ACHN (cell line): Measurements from ENCODE around the gene CD8A.

Experiments used
- DNase-seq: peaks from one replicate; pipeline ENCODE4 v3.0.0-alpha.2; 2015
- in situ Hi-C: cut with HindIII; loops from 2 replicates; pipeline ENCODE4 v1.10.0; 2017; ENCODE audit warnings: low sequenced_read_pairs, low pct_ligation_motif_present, low pct_unique_long_range_greater_than_20kb

The CD8A gene

DNA sequence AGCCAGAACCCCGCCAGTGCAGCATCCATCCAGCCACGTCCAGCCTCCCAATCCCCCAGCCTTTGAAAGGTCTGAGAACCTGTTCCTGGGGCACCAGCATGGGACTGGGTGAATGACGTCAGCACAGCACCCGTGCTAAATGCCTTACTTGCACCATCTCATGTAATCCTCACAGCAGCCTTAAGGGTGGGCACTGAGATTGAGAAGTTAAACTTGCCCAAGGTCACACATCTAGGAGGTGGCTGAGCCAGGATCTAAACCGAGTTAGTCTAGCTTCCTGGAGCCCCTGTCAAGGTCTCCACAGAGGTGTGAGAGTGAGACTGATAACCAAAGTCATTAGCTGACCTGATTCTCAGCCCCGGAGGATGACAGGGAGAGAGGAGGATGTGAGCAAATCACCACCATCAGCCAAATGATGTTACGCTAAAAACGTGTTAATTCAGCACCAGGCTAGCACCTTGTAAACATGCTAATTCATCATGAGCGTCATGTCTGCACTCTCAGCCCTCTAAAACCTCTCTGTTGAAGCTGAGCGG is 4.6 kb downstream of the CD8A start:
- no peak for DNase-seq
- in situ Hi-C loops: no loop called here

DNA sequence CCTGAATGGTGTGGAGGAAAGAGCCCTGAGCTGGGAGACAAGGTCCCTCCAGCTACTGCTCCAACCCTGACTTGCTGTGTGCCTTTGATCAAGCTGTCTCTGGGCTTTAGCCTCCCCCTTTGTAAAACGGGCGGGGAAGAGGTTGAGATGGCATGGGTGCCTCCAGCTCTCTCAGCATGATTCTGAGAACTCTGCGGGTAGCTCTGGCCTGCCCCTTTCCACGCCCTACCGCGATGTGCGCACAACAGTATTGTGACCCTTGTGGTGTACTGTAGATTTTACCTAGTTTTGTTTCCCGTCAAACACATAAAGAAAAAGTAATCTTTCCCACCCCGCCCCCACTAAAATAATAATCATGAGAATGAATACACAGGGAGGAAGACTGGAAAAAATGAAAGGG is 5.3 kb downstream of the CD8A start:
- DNase-seq: no peak
- in situ Hi-C loops: no loop called here

DNA sequence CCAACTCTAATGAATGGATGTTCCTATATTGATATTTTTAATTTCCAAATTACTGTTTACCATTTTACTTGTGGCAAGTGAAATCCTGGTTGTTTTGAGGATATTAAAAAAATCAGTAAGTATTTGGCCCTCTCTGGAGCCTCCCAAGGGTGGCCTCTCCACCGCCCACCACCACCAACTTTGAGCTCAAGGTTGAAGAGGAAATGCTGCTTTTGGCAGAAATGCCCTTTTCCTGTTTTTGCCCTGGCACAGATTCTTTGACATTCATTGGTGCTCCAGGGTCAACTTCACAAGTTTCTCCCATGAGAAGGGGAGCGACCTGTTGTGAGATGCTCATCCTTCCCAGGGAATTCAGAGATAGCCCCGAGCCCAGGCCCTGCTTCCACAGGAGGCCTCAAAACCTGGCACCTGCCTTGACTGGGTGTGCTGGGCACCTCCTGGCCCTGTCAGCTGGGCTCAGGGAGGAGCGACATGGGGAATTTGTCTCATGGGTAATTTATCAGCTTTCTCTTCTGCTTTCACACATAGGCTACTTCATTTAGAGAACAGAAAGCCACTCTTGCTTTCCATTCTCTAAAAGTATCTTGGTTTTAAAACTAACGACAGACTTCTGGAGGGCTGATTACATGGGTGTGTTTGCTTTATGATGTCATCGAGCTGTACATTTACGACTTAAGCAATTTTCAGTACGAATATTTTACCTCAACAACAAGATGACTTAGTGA is 6.9 kb downstream of the CD8A start:
- no peak for DNase-seq
- in situ Hi-C loops: no loop called here

DNA sequence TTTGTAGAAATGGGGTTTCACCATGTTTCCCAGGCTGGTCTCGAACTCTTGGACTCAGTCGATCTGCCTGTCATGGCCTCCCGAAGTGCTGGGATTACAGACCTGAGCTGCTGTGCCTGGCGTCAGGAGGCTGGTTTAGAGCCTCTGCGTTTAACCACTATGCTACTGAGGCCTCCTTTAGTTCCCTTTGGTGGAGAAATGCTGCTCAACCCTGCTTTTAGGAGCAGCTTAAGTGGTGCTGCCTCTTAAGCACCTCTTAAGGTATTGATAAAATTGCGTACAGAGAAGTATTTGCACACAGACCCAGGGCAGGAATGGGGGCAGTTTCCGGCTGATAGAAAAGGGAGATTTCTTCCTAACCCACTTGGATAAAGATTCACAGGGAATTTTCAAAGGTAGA is 8.0 kb downstream of the CD8A start:
- in situ Hi-C loops: no loop called here
- no peak for DNase-seq

DNA sequence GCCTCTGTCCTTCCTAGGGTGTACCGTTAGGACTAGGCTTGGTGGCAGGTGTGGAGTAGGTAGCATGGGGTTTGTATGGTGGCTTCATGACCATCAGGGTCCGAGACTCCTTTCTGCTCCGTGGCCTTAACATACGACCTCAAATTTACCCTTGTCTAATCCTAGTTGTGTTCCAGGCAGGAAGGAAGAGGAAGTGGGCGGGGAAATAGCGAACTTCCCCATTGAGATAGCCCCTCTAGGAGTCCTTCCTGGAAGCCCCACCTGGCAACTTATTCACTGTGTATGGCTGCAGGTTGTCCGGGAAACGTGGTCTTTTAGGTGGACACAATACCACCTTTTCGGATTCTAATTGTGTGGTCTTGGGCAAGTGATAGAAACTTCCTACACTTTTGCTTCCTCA is 9.3 kb downstream of the CD8A start:
- in situ Hi-C loops: no loop called here
- no peak for DNase-seq

DNA sequence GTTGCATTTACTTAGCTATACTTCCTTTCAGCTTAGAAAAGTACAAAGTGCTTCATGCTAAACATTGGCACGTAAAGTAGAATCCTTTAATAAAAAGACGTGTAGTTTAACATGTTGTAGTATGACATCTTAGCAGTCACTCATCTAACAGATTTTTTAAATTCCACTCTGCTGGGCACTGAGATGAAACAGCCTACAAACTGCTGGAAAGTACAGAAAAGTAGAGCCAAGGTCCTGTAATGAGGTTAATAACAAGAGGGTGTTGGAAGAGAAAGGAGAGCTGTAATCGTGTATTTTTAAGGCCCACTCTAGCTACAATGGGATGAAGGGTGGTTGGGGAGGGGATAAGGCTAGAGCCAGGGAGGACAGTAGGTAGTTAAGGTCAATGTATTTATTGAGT is 10.7 kb downstream of the CD8A start:
- in situ Hi-C loops: no loop called here
- no peak for DNase-seq

DNA sequence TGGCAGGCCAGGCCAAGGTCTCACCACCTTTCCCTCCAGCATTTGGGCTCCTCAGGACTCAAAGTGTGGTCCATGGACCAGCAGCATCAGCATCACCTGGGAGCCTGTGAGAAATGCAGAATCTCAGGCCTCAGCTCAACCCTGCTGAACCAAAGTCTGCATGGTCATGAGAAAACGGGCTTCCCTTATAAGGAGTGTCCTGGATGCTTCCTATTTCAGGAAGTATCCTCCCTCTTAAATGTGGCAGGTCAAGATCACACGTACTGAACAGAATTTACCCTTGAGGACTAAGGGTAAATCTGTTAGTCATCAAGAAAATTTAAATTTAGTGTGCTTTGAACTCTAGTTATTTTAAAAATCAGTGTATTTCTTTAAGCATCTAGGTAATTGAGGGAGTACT is 11.8 kb downstream of the CD8A start:
- no peak for DNase-seq
- in situ Hi-C loops: no loop called here

DNA sequence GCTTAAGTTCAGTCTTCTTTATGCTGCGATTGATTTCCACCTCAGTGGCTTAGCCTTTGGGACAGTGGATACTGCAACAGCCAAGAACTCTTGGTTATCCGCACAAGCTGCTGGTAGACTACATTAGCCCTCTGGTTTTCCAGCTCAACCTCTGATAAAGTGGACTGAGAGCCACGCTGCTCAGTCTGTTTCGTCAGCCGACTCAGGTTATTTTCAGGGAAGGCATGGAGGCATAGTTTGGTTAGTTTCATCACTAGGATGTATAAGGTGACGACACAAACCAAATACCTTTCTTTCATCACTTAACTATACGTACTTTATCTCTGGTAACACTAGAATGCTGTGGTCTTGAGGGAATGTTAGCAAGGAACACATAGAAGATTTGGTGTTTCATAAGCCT is 14.2 kb downstream of the CD8A start:
- in situ Hi-C loops: no loop called here
- no peak for DNase-seq

DNA sequence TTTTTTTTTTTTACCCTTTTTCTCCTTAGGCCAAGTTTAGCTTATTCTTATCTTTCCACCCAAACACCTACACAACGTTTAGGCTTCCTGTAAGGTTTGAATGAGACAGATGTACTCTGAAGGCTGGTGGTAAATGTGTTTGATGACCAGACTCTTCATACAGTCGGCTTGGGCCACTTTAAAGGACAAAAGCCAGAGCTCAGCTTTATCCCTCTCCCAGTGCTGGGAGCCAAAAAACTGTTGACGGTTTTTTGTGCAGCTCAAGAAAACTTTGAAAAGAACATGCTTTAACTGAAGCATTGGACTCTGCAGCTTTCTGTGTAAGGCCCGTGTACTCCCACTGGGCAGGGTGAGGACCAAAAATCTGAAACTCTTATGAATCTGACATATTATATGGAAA is 15.4 kb downstream of the CD8A start:
- in situ Hi-C loops: no loop called here
- DNase-seq: no peak

DNA sequence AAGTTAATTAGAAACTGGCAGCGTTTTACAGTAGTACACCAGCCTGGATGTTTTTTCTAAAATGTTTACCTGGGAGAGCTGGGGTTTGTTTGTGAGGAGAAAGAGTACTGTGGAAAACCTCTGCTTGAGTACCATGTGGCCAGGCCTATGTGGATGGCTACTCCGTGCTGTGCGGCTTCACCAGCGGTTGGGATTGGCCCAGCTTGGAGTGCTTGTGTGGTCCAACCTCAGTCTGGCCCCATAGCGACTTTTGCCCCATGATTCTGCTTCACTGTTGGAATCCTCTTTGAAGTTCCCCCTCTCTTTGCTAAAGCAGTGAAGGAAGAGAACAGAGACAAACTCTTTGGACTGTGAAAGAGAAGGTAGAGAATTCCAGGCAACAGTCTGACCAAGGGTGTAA is 15.9 kb downstream of the CD8A start:
- no peak for DNase-seq
- in situ Hi-C loops: no loop called here

DNA sequence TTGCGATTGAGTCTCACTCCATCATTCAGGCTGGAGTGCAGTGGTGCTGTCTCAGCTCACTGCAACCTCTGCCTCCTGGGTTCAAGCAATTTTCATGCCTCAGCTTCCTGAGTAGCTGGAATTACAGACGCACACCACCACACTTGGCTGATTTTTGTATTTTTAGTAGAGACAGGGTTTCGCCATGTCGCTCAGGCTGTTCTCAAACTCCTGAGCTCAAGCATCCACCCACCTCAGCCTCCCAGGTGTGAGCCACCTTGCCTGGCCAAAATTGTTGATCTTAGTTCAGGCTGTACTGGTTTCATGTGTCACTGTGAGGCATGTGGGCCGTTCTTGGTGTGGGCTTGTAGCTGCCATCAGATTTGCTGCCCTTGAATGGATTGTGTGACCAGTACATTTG is 18.1 kb downstream of the CD8A start:
- no peak for DNase-seq
- in situ Hi-C loops: no loop called here

DNA sequence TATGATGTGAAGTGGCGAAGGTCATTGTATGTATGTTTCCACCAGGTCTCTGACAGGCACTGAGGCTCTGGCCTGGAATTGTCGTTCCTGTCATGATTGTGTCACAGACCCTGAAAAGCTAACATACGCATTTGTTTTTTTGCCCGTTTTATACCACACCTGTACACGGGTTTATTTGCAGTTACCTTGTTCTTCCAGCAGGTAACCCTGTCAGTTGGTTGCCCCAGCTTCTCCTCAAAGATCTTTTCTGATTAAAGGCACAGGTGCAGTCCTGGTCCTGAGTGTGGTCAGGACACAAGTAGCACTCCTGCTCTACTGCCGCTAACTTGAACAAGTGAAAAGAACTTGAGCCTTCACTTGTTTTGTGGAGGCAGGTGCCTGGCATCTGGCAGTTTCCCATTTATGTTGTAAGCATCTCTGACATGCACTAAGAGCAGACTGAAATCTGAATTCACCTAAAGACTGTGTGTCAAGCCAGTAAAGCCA is 19.9 kb downstream of the CD8A start:
- in situ Hi-C loops: no loop called here

DNA sequence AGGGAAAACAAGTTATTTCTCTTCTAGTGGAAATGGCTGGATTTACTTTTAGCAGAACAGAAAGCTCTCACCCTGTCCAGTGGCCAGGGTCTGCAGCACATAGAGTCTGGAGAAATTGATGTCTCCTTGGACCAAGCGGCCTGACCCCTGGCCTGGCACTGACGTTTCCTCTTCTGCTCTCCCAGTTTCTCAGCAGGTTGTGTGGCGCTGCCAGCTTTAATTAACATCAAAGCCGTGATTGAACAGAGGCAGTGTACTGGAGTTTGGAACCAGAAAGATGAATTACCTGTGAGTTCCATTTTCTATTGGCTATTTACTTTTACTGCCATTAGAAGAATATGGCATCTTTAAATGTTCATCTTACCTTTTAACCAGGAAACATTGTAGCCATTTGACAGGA is 20.9 kb downstream of the CD8A start:
- no peak for DNase-seq
- in situ Hi-C loops: no loop called here

More for the DNA sequence above, 19.9 kb downstream of the CD8A start:
- DNase-seq: no peak

DNA sequence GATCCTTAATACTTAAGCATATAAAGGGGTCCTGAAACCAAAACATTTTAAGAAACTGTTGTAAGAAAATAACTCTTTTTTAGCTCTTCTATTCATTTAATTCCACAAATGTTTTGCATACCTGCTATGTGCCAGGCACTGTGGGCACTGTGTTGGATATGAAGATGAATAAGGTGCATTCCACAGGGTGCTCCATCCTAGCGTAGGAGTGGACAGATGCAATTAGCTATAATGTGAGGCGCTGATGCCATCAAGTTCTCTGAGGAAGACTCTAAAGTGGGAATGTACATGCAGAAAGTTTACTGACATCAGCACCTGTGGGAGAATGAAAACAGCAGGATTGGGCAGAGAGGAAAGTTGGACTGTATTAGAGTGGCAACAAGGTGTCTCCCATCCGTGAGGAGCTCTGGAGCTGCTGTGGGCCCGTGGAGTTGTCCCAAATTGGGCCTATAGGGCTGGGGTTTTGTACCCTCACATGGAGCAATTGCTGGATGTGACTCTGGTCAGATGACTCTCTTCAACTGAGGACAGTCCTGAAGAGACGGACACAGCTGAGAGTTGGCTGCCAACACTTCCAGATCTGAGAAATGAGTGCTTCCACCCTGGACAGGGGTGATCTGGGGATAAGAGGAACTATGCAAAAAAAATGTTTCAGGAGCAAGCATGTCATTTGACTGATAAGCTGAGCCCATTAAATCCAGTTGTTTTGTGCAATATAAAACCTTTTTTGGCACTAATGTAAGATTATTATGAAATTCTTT is 22.3 kb downstream of the CD8A start:
- DNase-seq: no peak
- in situ Hi-C loops: no loop called here

DNA sequence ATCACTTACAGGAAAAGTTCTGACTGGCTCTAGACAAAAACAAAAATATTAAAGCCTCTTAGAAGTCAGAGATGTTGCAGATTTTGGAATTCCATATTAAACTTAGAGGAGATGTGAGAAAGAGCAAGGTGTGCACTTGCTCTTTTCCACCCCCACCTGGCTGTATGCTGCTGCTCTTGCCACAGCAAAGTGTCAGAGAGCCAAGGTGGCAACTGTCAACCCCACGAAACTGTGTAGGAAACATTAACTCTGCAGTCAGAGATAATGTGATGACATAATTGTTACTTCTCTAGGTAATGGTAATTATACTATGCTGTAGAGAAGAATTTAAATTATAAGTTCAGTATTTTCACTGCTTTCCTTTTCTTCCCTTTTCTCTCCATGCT is 25.4 kb downstream of the CD8A start:
- DNase-seq: no peak
- in situ Hi-C loops: no loop called here

DNA sequence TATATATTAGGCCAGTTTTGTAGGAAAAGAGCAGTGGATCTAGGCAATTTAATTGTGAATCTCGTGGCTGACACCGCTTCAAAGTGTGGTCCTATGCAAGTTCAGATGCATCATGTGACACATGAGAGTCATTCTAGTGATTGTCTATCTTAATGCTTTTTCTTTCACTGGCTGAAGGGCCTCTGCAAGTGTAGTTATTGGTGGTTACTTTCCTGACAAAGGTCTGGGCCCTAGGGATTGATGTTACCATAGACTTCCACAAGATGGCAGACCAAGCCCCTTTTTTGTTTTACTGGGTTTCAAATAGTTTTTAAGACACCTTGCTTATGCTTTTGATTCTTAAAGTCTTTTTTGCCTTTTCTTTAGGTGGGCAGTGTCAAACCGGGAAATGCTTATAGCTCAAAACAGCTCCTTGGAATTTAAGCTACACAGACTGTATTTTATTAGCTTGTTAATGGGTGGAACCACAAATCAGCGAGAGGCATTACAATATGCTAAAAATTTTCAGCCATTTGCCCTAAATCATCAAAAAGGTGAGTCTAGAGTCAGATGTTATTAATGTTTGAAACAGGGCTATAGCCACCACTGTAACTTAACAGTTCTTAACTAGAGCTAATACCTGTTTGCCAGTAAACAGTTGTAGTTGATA is 25.9 kb downstream of the CD8A start:
- in situ Hi-C loops: no loop called here
- DNase-seq: peak; percentile 50

DNA sequence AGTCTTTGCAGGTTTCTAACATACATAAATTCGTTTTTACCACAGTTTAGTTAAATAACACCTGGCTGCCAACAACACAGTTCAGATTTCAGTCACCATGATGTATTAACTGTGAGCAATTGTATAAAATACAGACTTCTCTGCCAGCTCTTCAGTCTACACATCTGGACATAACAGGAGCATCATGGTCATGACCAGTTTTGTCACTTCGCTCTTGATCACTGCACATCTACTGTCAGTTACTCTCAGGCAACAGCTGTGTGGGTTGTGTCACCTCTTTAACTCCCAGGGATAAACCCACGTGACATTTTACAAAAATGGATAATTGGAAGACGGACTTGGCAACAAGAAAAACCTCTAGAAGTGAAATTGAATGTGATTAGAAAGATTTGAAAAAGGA is 30.3 kb downstream of the CD8A start:
- in situ Hi-C loops: no loop called here
- DNase-seq: no peak

DNA sequence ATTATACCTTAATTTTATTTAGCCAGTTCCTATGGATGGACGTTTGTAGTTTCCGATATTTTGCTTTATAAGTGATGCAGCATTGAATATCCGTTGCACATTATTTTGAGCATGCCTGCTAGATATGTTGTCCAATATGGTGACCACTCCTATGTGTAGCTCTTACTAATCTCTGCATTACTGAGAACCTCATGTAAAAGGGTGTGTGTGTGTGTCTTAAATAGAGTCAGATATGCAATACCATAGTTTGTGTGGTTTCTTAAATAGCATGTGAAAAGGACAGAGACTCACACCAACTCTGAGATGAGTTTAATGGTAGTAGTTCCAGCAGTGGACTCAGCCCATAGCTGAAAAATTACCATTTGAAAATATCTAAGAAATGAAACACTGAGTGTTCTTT is 32.3 kb downstream of the CD8A start:
- DNase-seq: no peak
- in situ Hi-C loops: no loop called here

DNA sequence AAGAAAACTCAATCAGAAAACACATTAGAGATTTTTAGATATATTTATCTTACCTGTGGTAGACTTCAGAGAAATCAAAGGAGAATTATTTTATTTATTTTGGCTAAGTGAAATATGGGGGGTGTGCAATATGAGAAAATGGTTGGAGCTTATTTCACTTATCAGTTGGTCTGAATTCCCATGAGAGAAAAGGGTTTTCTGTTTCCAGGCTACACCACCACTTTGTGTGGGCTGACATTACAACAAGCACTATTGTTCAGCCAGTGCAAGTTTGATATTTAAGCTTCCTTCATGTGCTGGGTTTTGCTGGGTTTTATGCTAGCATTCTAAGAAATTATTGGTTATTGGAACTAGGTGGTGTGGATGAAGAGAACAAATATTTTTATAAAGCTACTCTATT is 37.1 kb downstream of the CD8A start:
- no peak for DNase-seq
- in situ Hi-C loops: no loop called here
